ENCODE results near the gene FKBP1B.
"Not testable (repeated sequence)": the region's sequence is repeated elsewhere in the genome, so short reads cannot be mapped to it uniquely, and the experiment has no call there.

Gene FKBP1B

DNA sequence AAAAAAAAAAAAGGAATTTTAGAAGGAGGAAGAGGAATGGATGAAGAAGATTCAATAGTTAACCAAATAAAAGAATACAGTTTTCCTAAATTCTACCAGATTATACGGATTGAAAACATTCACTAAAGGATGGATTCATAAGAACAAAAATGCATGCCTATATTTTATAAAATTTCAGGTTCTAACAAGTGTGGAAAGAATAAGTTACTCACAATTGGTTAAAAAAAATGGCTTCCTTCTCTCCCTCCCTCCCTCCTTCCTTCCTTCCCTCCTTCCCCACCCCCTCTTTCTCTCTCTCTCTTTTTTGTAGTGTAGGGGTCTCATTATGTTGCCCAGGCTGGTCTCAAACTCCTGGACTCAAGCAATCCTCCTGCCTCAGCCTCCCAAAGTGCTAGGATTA is 36.7 kb downstream of the FKBP1B start:
- no peak for DNase-seq
- in situ Hi-C loops (cut with MboI; ENCODE audit: low pct_unique_long_range_greater_than_20kb, low sequenced_read_pairs), result no loop called here

DNA sequence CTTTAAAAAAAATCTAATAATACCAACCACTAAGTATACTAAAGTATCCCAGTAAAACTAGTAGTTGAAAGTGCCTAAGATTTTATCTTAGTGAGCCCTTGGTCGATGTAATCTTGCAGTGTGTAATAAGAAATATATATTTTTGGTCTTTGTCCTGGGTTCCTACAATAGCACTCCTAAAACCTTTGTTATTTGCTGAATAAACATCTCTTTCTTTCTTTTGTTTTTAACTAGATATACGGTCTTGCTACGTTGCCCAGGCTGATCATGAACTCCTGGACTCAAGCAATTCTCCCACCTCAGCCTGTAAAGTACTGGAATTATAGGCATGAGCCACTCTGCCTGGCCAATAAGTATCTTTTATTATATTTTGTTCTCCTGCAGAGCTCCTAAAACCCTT is 37.5 kb downstream of the FKBP1B start:
- no peak for DNase-seq
- in situ Hi-C loops (cut with MboI; ENCODE audit: low pct_unique_long_range_greater_than_20kb, low sequenced_read_pairs), result no loop called here

DNA sequence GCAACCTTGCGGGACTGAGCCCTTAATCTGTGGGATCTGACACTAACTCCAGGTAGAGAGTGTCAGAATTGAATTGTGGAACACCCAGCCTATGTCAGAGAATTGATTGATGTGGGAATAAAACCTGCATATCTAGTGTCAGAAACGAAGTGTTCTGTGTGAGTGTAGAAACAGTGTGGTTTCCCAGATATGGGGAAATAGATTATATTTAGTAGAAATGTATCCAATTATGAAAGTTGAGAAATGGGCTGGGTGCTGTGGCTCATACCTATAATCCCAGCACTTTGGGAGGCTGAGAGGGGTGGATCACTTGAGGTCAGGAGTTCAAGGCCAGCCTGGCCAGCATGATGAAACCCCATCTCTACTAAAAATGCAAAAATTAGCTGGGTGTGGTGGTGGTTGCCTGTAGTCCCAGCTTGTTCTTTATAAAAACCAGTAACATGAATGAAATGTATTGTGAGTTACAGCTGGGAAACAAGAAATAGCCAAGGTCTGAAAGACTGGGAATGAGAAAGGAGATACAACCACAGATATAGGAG is 39.3 kb downstream of the FKBP1B start:
- no peak for DNase-seq
- in situ Hi-C loops (cut with MboI; ENCODE audit: low pct_unique_long_range_greater_than_20kb, low sequenced_read_pairs), result no loop called here

DNA sequence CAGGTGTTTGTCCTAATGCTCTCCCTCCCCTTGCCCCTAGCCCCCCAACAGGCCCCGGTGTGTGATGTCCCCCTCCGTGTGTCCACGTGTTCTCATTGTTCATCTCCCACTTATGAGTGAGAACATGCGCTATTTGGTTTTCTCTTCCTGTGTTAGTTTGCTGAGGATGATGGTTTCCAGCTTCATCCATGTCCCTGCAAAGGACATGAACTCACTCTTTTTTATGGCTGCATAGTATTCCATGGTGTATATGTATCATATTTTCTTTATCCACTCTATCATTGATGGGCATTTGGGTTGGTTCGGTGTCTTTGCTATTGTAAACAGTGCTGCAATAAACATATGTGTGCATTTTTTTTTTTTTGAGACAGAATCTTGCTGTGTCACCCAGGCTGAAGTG is 43.7 kb downstream of the FKBP1B start:
- DNase-seq; in situ Hi-C loops (cut with MboI; ENCODE audit: low pct_unique_long_range_greater_than_20kb, low sequenced_read_pairs): not testable (repeated sequence)

DNA sequence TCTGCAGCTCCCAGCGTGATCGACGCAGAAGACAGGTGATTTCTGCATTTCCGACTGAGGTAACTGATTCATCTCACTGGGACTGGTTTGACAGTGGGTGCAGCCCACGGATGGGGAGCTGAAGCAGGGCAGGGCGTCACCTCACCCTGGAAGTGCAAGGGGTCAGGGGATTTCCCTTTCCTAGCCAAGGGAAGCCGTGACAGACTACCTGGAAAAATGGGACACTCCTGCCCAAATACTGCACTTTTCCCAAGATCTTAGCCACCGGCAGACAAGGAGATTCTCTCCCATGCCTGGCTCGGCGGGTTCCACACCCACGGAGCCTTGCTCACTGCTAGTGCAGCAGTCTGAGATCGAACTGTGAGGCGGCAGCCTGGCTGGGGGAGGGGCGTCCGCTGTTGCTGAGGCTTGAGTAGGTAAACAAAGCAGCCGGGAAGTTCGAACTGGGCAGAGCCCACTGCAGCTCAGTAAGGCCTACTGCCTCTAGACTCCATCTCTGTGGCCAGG is 45.7 kb downstream of the FKBP1B start:
- DNase-seq; in situ Hi-C loops (cut with MboI; ENCODE audit: low pct_unique_long_range_greater_than_20kb, low sequenced_read_pairs): not testable (repeated sequence)

DNA sequence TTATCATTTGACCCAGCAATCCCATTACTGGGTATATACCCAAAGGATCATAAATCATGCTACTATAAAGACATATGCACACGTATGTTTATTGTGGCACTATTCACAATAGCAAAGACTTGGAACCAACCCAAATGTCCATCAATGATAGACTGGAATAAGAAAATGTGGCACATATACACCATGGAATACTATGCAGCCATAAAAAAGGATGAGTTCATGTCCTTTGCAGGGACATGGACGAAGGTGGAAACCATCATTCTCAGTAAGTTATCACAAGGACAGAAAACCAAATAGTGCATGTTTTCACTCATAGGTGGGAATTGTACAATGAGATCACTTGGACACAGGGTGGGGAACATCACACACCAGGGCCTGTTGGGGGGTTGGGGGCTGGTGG is 51.2 kb downstream of the FKBP1B start:
- DNase-seq; in situ Hi-C loops (cut with MboI; ENCODE audit: low pct_unique_long_range_greater_than_20kb, low sequenced_read_pairs): not testable (repeated sequence)

DNA sequence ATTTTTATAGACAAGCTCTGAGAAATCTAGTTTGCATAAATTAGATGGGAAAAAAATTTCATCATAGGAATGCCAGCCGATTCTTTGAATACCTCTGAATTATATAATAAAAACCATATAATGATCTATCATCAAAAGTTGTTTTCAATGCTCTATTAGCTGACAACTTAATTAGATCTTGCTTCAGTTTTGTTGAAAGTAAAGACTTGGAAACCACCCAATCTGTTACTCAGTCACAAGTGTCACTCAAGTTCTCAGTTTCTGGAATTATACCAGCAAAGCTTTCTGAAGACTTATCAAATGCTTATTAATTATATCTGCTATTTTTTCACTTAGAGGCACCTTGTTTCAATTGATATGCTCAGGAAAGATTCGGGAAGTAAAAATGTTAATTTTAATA is 52.5 kb downstream of the FKBP1B start:
- in situ Hi-C loops (cut with MboI; ENCODE audit: low pct_unique_long_range_greater_than_20kb, low sequenced_read_pairs), result no loop called here
- no peak for DNase-seq

DNA sequence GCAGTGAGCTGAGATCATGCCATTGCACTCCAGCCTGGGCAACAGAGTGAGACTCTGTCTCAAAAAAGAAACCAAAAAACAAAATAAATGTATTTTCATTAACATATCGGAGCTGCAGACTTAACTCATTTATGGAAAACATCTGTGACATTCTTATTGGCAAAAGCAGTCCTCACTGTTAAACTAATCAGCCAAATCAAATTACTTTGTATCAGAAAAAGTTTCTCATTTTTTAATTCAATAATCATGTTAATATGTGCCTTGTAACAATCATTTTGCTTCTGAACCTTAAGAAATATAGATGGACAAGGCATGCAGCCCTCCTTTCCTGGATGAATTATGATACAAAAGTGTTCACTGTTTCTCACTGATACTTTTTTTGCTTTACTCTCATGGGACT is 53.1 kb downstream of the FKBP1B start:
- no peak for DNase-seq
- in situ Hi-C loops (cut with MboI; ENCODE audit: low pct_unique_long_range_greater_than_20kb, low sequenced_read_pairs), result no loop called here

DNA sequence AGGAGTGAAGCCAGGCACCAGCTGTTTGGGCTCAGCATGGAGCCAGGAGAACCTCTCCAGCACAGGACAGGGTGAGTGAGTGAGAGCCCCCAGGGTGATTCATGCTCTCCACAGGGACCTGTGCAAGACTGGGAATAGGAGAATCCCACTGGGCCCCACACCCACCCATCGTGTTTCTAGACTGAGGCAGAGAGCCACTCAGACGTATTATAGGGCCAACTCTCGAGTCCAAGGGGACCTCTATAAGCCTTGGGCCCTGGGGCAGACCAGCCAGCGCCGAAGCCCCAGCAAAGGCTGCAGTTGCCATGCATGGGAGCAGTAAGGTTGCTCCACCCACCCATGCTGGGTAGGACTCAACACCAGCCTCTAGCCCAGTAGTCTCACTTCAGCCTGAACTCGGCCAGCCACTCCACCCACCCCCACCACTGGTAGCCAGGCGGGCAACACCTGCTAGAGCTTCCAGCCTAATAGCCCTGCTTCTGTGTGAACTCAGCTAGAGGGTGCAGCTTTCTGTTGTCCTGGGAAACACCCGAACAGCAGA is 54.6 kb downstream of the FKBP1B start:
- DNase-seq, result no peak
- in situ Hi-C loops (cut with MboI; ENCODE audit: low pct_unique_long_range_greater_than_20kb, low sequenced_read_pairs), result no loop called here

DNA sequence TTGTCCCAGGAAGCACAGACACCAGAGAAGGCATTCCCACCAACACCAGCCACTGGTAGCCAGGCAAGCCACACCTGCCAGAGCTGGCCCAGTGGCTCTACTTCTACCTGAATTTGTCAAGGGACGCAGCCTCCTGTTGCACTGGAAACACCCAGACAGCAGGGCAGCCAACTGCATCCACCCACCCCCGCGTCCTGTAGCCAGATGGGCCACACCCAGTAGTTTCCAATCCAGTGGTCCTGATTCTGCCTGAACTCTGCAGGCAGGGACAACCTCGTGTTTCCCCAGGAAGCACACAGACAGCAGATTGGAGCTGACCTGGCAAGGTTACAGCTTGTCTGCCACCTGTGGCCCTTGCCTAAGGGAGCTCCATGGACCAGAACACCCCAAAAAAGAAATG is 55.4 kb downstream of the FKBP1B start:
- DNase-seq, result no peak
- in situ Hi-C loops (cut with MboI; ENCODE audit: low pct_unique_long_range_greater_than_20kb, low sequenced_read_pairs), result no loop called here

DNA sequence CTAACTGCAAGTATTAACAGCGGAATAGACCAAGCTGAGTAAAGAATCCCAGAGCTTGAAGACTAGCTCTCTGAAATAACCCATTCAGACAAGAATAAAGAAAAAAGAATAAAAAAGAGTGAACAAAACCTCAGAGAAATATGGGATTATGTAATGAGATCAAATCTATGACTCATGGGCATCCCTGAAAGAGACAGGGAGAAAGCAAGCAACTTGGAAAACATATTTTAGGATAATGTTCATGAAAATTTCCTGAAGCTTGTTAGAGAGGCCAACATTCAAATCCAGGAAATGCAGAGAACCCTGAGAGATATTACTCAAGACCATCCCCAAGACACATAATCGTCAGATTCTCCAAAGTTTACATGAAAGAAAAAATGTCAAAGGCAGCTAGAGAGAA is 56.3 kb downstream of the FKBP1B start:
- no peak for DNase-seq
- in situ Hi-C loops (cut with MboI; ENCODE audit: low pct_unique_long_range_greater_than_20kb, low sequenced_read_pairs), result no loop called here

DNA sequence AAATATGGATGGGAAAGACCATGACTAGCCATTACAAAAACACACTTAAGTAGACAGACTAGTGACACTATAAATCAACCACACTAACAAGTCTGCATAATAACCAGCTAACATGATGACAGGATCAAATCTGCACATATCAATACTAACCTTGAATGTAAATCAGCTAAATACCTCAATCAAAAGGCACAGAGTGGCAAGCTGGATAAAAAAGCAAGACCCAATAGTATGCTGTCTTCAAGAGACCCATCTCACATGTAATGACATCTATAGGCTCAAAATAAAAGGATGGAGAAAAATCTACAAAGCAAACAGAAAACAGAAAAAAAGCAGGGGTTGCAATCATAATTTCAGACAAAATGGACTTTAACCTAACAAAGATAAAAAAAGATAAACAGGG is 57.2 kb downstream of the FKBP1B start:
- DNase-seq, result no peak
- in situ Hi-C loops (cut with MboI; ENCODE audit: low pct_unique_long_range_greater_than_20kb, low sequenced_read_pairs), result no loop called here

DNA sequence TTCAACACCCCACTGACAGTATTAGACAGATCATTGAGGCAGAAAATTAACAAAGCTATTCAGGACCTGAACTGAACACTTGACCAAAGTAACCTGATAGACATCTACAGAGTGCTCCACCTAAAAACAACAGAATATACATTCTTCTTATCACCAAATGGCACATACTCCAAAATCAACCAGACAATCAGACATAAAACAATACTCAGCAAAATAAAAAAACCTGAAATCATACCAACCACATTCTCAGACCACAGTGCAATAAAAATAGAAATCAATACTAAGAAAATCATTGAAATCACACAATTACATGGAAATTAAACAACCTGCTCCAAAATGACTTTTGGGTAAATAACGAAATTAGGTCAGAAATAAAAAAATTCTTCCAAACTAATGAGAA is 57.8 kb downstream of the FKBP1B start:
- DNase-seq, result no peak
- in situ Hi-C loops (cut with MboI; ENCODE audit: low pct_unique_long_range_greater_than_20kb, low sequenced_read_pairs), result no loop called here

DNA sequence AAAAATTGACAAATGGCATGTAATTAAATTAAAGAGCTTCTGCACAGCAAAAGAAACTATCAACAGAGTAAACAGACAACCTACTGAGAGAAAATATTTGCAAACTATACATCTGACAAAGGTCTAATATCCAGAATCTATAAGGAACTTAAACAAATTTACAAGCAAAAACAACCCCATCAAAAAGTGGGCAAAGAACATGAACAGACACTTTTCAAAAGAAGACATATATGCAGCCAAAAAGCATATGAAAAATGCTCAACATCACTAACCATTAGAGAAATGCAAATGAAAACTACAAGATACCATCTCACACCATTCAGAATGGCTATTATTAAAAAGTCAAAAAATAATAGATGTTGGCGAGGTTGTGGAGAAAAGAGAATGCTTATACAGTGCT is 59.9 kb downstream of the FKBP1B start:
- in situ Hi-C loops (cut with MboI; ENCODE audit: low pct_unique_long_range_greater_than_20kb, low sequenced_read_pairs); DNase-seq: not testable (repeated sequence)

DNA sequence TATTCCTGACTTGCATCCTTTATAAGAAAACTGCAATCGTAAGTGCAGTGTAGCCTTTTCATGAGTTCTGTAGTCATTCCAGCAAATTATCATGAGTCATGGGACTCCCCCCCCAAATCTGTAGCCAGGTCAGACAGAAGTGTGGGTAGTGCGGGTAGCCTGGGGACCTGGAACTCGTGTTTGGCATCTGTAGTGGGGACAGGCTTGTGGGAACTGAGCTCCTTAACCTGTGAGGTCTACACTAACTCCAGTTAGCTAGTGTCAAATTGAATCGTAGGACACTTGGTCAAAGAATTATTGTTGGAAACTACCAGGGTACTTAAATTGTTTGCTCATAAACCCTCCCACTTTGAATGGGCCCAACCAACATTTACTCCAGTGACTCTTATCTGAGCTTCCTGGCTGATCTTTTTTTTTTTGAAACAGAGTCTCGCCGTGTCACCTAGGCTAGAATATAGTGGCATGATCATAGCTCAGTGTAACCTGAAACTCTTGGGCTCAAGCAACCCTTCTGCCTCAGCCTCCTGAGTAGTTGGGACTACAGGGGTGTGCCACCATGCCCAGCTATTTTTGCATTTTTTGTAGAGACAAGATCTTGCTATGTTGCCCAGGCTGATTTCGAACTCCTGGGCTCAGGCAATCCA is 61.2 kb downstream of the FKBP1B start:
- no peak for DNase-seq
- in situ Hi-C loops (cut with MboI; ENCODE audit: low pct_unique_long_range_greater_than_20kb, low sequenced_read_pairs), result no loop called here

DNA sequence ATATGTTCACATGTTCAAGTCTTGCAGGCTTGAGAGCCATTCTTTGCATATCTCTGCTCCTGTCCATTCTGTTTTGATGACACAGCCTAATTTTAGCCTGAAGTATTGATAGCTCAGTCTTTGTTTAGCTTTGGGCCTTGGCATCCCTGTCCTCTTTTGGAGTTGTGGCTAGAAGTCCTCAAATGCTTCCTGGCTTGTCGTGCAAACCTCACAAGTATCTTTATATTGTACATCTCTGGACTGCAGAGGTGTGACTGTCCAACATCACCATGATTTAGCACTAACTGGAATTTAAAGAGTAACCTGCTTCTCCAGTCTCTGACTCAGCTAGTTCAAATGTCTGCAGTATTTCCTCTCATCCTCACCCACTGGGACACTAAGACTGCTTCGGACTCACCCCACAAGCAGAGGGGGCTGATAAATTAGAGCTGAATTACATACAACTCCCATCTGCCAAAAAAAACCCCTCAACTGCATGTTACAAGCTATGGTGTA is 61.9 kb downstream of the FKBP1B start:
- in situ Hi-C loops (cut with MboI; ENCODE audit: low pct_unique_long_range_greater_than_20kb, low sequenced_read_pairs), result no loop called here
- no peak for DNase-seq
